Measurements from ENCODE around the gene KRTAP9-3. TPM values are rescaled to one million over a fixed set of nuclear protein-coding genes. Genes with fewer than 3 reads are reported as not detected.
"Not testable (repeated sequence)": the region's sequence is repeated elsewhere in the genome, so short reads cannot be mapped to it uniquely, and the experiment has no call there.

The KRTAP9-3 gene
- total RNA-seq, 1 experiment from 2014 or later, result not detected

GRCh38 chr17:41267711-41268110 is 35.5 kb downstream of the KRTAP9-3 start:
- no peaks in the 10 kb centered on the region for H3K36me3 Mint-ChIP-seq
- H3K4me1 Mint-ChIP-seq, result peaks cover 5% of the 10 kb centered on the region; the same call in 1 of the 2 replicates
- DNase-seq (ENCODE audit: low spot score), result no peak
- TF ChIP-seq ZBTB21 (CRISPR knock-in tag; IDR thresholded peaks at IDR 0.05; ENCODE audit: borderline replicate concordance), result no peak
- TF ChIP-seq, protein P1, sequence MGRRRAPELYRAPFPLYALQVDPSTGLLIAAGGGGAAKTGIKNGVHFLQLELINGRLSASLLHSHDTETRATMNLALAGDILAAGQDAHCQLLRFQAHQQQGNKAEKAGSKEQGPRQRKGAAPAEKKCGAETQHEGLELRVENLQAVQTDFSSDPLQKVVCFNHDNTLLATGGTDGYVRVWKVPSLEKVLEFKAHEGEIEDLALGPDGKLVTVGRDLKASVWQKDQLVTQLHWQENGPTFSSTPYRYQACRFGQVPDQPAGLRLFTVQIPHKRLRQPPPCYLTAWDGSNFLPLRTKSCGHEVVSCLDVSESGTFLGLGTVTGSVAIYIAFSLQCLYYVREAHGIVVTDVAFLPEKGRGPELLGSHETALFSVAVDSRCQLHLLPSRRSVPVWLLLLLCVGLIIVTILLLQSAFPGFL (CRISPR knock-in tag; IDR thresholded peaks at IDR 0.05; ENCODE audit: borderline replicate concordance), result no peak
- TF ChIP-seq RELA (CRISPR knock-in tag; IDR thresholded peaks at IDR 0.05; ENCODE audit: borderline replicate concordance), result no peak
- TF ChIP-seq, protein P2, sequence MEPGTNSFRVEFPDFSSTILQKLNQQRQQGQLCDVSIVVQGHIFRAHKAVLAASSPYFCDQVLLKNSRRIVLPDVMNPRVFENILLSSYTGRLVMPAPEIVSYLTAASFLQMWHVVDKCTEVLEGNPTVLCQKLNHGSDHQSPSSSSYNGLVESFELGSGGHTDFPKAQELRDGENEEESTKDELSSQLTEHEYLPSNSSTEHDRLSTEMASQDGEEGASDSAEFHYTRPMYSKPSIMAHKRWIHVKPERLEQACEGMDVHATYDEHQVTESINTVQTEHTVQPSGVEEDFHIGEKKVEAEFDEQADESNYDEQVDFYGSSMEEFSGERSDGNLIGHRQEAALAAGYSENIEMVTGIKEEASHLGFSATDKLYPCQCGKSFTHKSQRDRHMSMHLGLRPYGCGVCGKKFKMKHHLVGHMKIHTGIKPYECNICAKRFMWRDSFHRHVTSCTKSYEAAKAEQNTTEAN (CRISPR knock-in tag; IDR thresholded peaks at IDR 0.05), result no peak
- TF ChIP-seq ATF6 (CRISPR knock-in tag; IDR thresholded peaks at IDR 0.05), result no peak
- peaks cover 4% of the 10 kb centered on the region; the same call in 1 of the 2 replicates for H3K27me3 Mint-ChIP-seq (ENCODE audit: low read depth)
- ChIA-PET POLR2A (no interaction called here), CTCF (no interaction called here)
- H3K9me3 Mint-ChIP-seq, result no peaks in the 10 kb centered on the region
- H3K4me3 Mint-ChIP-seq, result no peak overlapping the region
- no peak overlapping the region for H3K27ac Mint-ChIP-seq
- ATAC-seq, result no peak

GRCh38 chr17:41271323-41271722 is 39.1 kb downstream of the KRTAP9-3 start:
- ATAC-seq; H3K36me3 Mint-ChIP-seq; H3K9me3 Mint-ChIP-seq; POLR2A ChIA-PET; CTCF ChIA-PET; H3K27ac Mint-ChIP-seq; H3K4me1 Mint-ChIP-seq; H3K27me3 Mint-ChIP-seq (ENCODE audit: low read depth); DNase-seq (ENCODE audit: low spot score); H3K4me3 Mint-ChIP-seq: not testable (repeated sequence)

- ATAC-seq, result no peak
- no peak overlapping the region for H3K27ac Mint-ChIP-seq
- TF ChIP-seq, protein P3, sequence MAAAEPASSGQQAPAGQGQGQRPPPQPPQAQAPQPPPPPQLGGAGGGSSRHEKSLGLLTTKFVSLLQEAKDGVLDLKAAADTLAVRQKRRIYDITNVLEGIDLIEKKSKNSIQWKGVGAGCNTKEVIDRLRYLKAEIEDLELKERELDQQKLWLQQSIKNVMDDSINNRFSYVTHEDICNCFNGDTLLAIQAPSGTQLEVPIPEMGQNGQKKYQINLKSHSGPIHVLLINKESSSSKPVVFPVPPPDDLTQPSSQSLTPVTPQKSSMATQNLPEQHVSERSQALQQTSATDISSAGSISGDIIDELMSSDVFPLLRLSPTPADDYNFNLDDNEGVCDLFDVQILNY (CRISPR knock-in tag; IDR thresholded peaks at IDR 0.05), result no peak
- no peak for DNase-seq (ENCODE audit: low spot score)
- peaks cover 8% of the 10 kb centered on the region; the same call in 1 of the 2 replicates for H3K4me1 Mint-ChIP-seq
- POLR2A ChIA-PET, result no interaction called here
- no peaks in the 10 kb centered on the region for H3K36me3 Mint-ChIP-seq
- no peaks in the 10 kb centered on the region for H3K27me3 Mint-ChIP-seq (ENCODE audit: low read depth)
- H3K4me3 Mint-ChIP-seq, result no peak overlapping the region
- H3K9me3 Mint-ChIP-seq, result no peaks in the 10 kb centered on the region
- CTCF ChIA-PET, result no interaction called here
These were observed 39.6 kb downstream of the KRTAP9-3 start for GRCh38 chr17:41271858-41272257.

GRCh38 chr17:41275648-41276190 is 43.5 kb downstream of the KRTAP9-3 start, which contains the start of gene KRTAP9-7:
TSS of gene KRTAP9-7 (plus strand) at chr17:41275698. CDS start at chr17:41275698, 0 bp downstream.
- ATAC-seq; H3K36me3 Mint-ChIP-seq; POLR2A ChIA-PET; H3K4me3 Mint-ChIP-seq; H3K27ac Mint-ChIP-seq; H3K4me1 Mint-ChIP-seq; DNase-seq (ENCODE audit: low spot score); H3K27me3 Mint-ChIP-seq (ENCODE audit: low read depth): not testable (repeated sequence)
- H3K9me3 Mint-ChIP-seq, result peaks cover 10% of the 10 kb centered on the region
- CTCF ChIA-PET, result interaction anchor here (1.3 kb wide), 1 partner anchor 47 kb away, joined by 3 read pairs; no protein-coding TSS in a partner anchor

- Mint-ChIP-seq H3K4me3 (no peak overlapping the region), H3K27ac (no peak overlapping the region), H3K4me1 (peaks cover 3% of the 10 kb centered on the region), H3K9me3 (peaks cover 13% of the 10 kb centered on the region), H3K27me3 (ENCODE audit: low read depth) (no peaks in the 10 kb centered on the region), H3K36me3 (no peaks in the 10 kb centered on the region)
- no peak for ATAC-seq
- ChIA-PET CTCF (no interaction called here), POLR2A (no interaction called here)
- no peak for DNase-seq (ENCODE audit: low spot score)
- no peak for TF ChIP-seq ZNF121 (CRISPR knock-in tag; IDR thresholded peaks at IDR 0.05)
These were observed 46.1 kb downstream of the KRTAP9-3 start for GRCh38 chr17:41278176-41278955.

Other genes starting within 250 kb of the KRTAP9-3 start
- not detected in 3 replicates for gene KRT40, start 248.1 kb upstream of the KRTAP9-3 start, total RNA-seq (2021)
- not detected in 3 replicates for gene KRTAP3-3, start 238.3 kb upstream of the KRTAP9-3 start, total RNA-seq (2021)
- gene KRTAP3-2, start 232.5 kb upstream of the KRTAP9-3 start, total RNA-seq (2021), result not detected in 3 replicates
- gene KRTAP3-1, start 223.3 kb upstream of the KRTAP9-3 start, total RNA-seq (2021), result not detected in 3 replicates
- not detected in 3 replicates for gene KRTAP1-5, start 205.2 kb upstream of the KRTAP9-3 start, total RNA-seq (2021)
- not detected in 3 replicates for gene KRTAP1-4, start 202.3 kb upstream of the KRTAP9-3 start, total RNA-seq (2021)
- not detected in 3 replicates for gene KRTAP1-3, start 197.6 kb upstream of the KRTAP9-3 start, total RNA-seq (2021)
- not detected in 3 replicates for gene KRTAP1-1, start 191.0 kb upstream of the KRTAP9-3 start, total RNA-seq (2021)
- not detected in 3 replicates for gene KRTAP2-1, start 185.1 kb upstream of the KRTAP9-3 start, total RNA-seq (2021)
- not detected in 3 replicates for gene KRTAP2-2, start 177.2 kb upstream of the KRTAP9-3 start, total RNA-seq (2021)
- gene KRTAP2-3, start 172.3 kb upstream of the KRTAP9-3 start, total RNA-seq (2021), result not detected in 3 replicates
- gene KRTAP2-4, start 166.6 kb upstream of the KRTAP9-3 start, total RNA-seq (2021), result not detected in 3 replicates
- not detected in 3 replicates for gene KRTAP4-7, start 148.3 kb upstream of the KRTAP9-3 start, total RNA-seq (2021)
- not detected in 3 replicates for gene KRTAP4-8, start 134.3 kb upstream of the KRTAP9-3 start, total RNA-seq (2021)
- gene KRTAP4-16, start 130.2 kb upstream of the KRTAP9-3 start, total RNA-seq (2021), result not detected in 3 replicates
- gene KRTAP4-9, start 127.1 kb upstream of the KRTAP9-3 start, total RNA-seq (2021), result not detected in 3 replicates
- not detected in 3 replicates for gene KRTAP4-11, start 114.1 kb upstream of the KRTAP9-3 start, total RNA-seq (2021)
- not detected in 3 replicates for gene KRTAP4-12, start 108.3 kb upstream of the KRTAP9-3 start, total RNA-seq (2021)
- not detected in 3 replicates for gene KRTAP4-6, start 91.9 kb upstream of the KRTAP9-3 start, total RNA-seq (2021)
- not detected in 3 replicates for gene KRTAP4-5, start 82.6 kb upstream of the KRTAP9-3 start, total RNA-seq (2021)
- gene KRTAP4-4, start 71.7 kb upstream of the KRTAP9-3 start, total RNA-seq (2021), result not detected in 3 replicates
- gene KRTAP4-3, start 64.2 kb upstream of the KRTAP9-3 start, total RNA-seq (2021), result not detected in 3 replicates
- not detected in 3 replicates for gene KRTAP4-2, start 54.2 kb upstream of the KRTAP9-3 start, total RNA-seq (2021)
- gene KRTAP4-1, start 47.5 kb upstream of the KRTAP9-3 start, total RNA-seq (2021), result not detected in 3 replicates
- not detected in 3 replicates for gene KRTAP9-1, start 42.6 kb upstream of the KRTAP9-3 start, total RNA-seq (2021)
- gene KRTAP9-2, start 5.8 kb upstream of the KRTAP9-3 start, total RNA-seq (2021), result not detected in 3 replicates
- not detected in 3 replicates for gene KRTAP9-8, start 5.5 kb downstream of the KRTAP9-3 start, total RNA-seq (2021)
- gene KRTAP9-4, start 17.2 kb downstream of the KRTAP9-3 start, total RNA-seq (2021), result not detected in 3 replicates
- not detected in 3 replicates for gene KRTAP9-9, start 22.9 kb downstream of the KRTAP9-3 start, total RNA-seq (2021)
- not detected in 3 replicates for gene KRTAP9-6, start 32.9 kb downstream of the KRTAP9-3 start, total RNA-seq (2021)
- not detected in 3 replicates for gene KRTAP9-7, start 43.2 kb downstream of the KRTAP9-3 start, total RNA-seq (2021)
- gene KRTAP29-1, start 70.4 kb downstream of the KRTAP9-3 start, total RNA-seq (2021), result not detected in 3 replicates
- not detected in 3 replicates for gene KRTAP16-1, start 76.9 kb downstream of the KRTAP9-3 start, total RNA-seq (2021)
- gene KRTAP17-1, start 83.3 kb downstream of the KRTAP9-3 start, total RNA-seq (2021), result not detected in 3 replicates
- gene KRT33A, start 118.4 kb downstream of the KRTAP9-3 start, total RNA-seq (2021), result not detected in 3 replicates
- gene KRT33B, start 137.4 kb downstream of the KRTAP9-3 start, total RNA-seq (2021), result not detected in 3 replicates
- not detected in 3 replicates for gene KRT34, start 149.9 kb downstream of the KRTAP9-3 start, total RNA-seq (2021)
- gene KRT31, start 165.2 kb downstream of the KRTAP9-3 start, total RNA-seq (2021), result not detected in 3 replicates
- gene KRT37, start 192.1 kb downstream of the KRTAP9-3 start, total RNA-seq (2021), result not detected in 3 replicates
- gene KRT38, start 208.5 kb downstream of the KRTAP9-3 start, total RNA-seq (2021), result not detected in 3 replicates
- gene KRT32, start 234.9 kb downstream of the KRTAP9-3 start, total RNA-seq (2021), result not detected in 3 replicates
- gene KRT35, start 248.7 kb downstream of the KRTAP9-3 start, total RNA-seq (2021), result not detected in 3 replicates